GM12878 (cell line): ENCODE measurements around the gene TUT1. TPM values are rescaled to one million over a fixed set of nuclear protein-coding genes. Genes with fewer than 3 reads are reported as not detected.

Experiments used
- ATAC-seq: fragments of 200-7000 bp; cut with Tn5 transposase; 3 replicates; pipeline ENCODE4 v1.9.1; 2020; ENCODE audit warnings: mild to moderate bottlenecking, moderate library complexity
- BruUV-seq: library from RNA; stranded (reverse); fragments of 400-500 nt; replicated peaks from 2 replicates; lab custom pipeline; 2021; lab: Mats Ljungman, UMichigan
- CTCF ChIA-PET: fragments of 300-600 bp; sonication (Branson Sonifier 250); formaldehyde crosslinking; extraction: SDS; loops from one replicate; lab custom pipeline; 2021; ENCODE audit warnings: inconsistent platforms; lab: Yijun Ruan, JAX
- POLR2A ChIA-PET: fragments of 350-600 bp; formaldehyde crosslinking; extraction: SDS; loops from one replicate; lab custom pipeline; 2021; ENCODE audit warnings: inconsistent platforms; lab: Charles Lee
- RAD21 ChIA-PET: fragments of 300-600 bp; sonication (Branson Sonifier 250); formaldehyde crosslinking; loops from one replicate; lab custom pipeline; 2023; ENCODE audit warnings: antibody characterized with exemption; ENCODE audit not compliant: unreplicated experiment; lab: Charles Lee
- SMC1A ChIA-PET: fragments of 300-600 bp; sonication (Branson Sonifier 250); formaldehyde crosslinking; loops from one replicate; lab custom pipeline; 2023; ENCODE audit not compliant: unreplicated experiment, uncharacterized antibody; lab: Charles Lee
- DNase-seq: peaks from one replicate; pipeline ENCODE4 v3.0.0-alpha.2; 2011; ENCODE audit warnings: low read depth, low spot score
- FAIRE-seq: peaks from 3 replicates; lab custom pipeline; 2011; peaks lifted over from hg19 to GRCh38; lab: Jason Lieb, UNC
- H2AFZ ChIP-seq: 2 replicates; pipeline ENCODE4 v1.6.0; 2011; ENCODE audit warnings: low read depth, low read length, control low read depth; ENCODE audit not compliant: control insufficient read depth
- H3K27ac ChIP-seq: 2 replicates; pipeline ENCODE4 v1.5.1; 2011; ENCODE audit warnings: control low read depth; ENCODE audit not compliant: control insufficient read depth, insufficient read depth
- H3K27me3 ChIP-seq, 2 experiments: replicated peaks in 1 of 2; 2 replicates each; pipeline versions ENCODE4 v1.6.0 to v1.6.1; 2011; ENCODE audit warnings: low read length in 1 of 2; ENCODE audit not compliant: control insufficient read depth in 2 of 2, insufficient read depth in 2 of 2
- H3K36me3 ChIP-seq, 2 experiments: 2 replicates each; pipeline ENCODE4 v1.5.1; 2011; ENCODE audit warnings: low read length in 1 of 2; ENCODE audit not compliant: control insufficient read depth in 2 of 2, insufficient read depth in 2 of 2
- H3K4me1 ChIP-seq: 2 replicates; pipeline ENCODE4 v1.6.1; 2011; ENCODE audit warnings: mild to moderate bottlenecking, low read length, moderate library complexity, mixed read lengths; ENCODE audit not compliant: control insufficient read depth, insufficient read depth
- H3K4me2 ChIP-seq: 2 replicates; pipeline ENCODE4 v1.6.0; 2011; ENCODE audit warnings: control low read depth; ENCODE audit not compliant: control insufficient read depth, insufficient read depth
- H3K4me3 ChIP-seq: fragments of 200-600 bp; sonication (generic); 2 replicates; pipeline ENCODE4 v1.5.1; 2016
- H3K79me2 ChIP-seq: 2 replicates; pipeline ENCODE4 v1.6.0; 2011; ENCODE audit warnings: low read length; ENCODE audit not compliant: control insufficient read depth, insufficient read depth
- H3K9ac ChIP-seq: 2 replicates; pipeline ENCODE4 v1.8.0; 2011; ENCODE audit warnings: low read length, control low read depth, mixed read lengths; ENCODE audit not compliant: control insufficient read depth, insufficient read depth
- H3K9me3 ChIP-seq: replicated peaks from 3 replicates; pipeline ENCODE4 v1.5.1; 2011; ENCODE audit warnings: mild to moderate bottlenecking, low read length; ENCODE audit not compliant: control insufficient read depth, insufficient read depth
- H4K20me1 ChIP-seq: 2 replicates; pipeline ENCODE4 v1.6.0; 2011; ENCODE audit not compliant: control insufficient read depth, insufficient read depth
- BMI1 ChIP-seq: fragments of 450-650 bp; IDR thresholded peaks from 2 replicates; pipeline ENCODE4 v1.6.1; 2016; ENCODE audit warnings: mild to moderate bottlenecking, moderate library complexity, borderline replicate concordance
- CREM ChIP-seq: IDR thresholded peaks from 2 replicates; pipeline ENCODE4 v1.6.1; 2014; ENCODE audit warnings: antibody characterized with exemption, low read depth
- HCFC1 ChIP-seq: fragments of 150-350 bp; IDR thresholded peaks from 2 replicates; pipeline ENCODE4 v1.6.1; 2014; ENCODE audit warnings: low read length
- IRF4 ChIP-seq: IDR thresholded peaks from 2 replicates; pipeline ENCODE4 v1.6.1; 2011; ENCODE audit warnings: low read depth, low read length
- IRF5 ChIP-seq: fragments of 450-650 bp; IDR thresholded peaks from 2 replicates; pipeline ENCODE4 v1.6.1; 2017; ENCODE audit warnings: borderline replicate concordance
- MEF2B ChIP-seq: fragments of 450-650 bp; IDR thresholded peaks from 2 replicates; pipeline ENCODE4 v1.6.1; 2018; ENCODE audit warnings: mild to moderate bottlenecking, moderate library complexity; ENCODE audit not compliant: partially characterized antibody, poor library complexity, severe bottlenecking
- NBN ChIP-seq: fragments of 450-650 bp; IDR thresholded peaks from 2 replicates; pipeline ENCODE4 v1.6.1; 2016
- NKRF ChIP-seq: fragments of 450-650 bp; conservative IDR thresholded peaks from 2 replicates; pipeline ENCODE4 v1.6.1; 2017; ENCODE audit warnings: mild to moderate bottlenecking, moderate library complexity
- PRDM15 ChIP-seq: fragments of 450-650 bp; formaldehyde crosslinking; IDR thresholded peaks from 2 replicates; pipeline ENCODE4 v1.4.0; 2020; ENCODE audit warnings: mild to moderate bottlenecking, moderate library complexity
- RAD21 ChIP-seq: IDR thresholded peaks from 2 replicates; pipeline ENCODE4 v1.6.1; 2011; ENCODE audit warnings: mild to moderate bottlenecking, low read depth, low read length, moderate library complexity; ENCODE audit not compliant: insufficient read depth
- RFX5 ChIP-seq: IDR thresholded peaks from 2 replicates; pipeline ENCODE4 v1.6.1; 2011; ENCODE audit warnings: low read depth, low read length, improper control_type of control experiment
- SMC3 ChIP-seq: IDR thresholded peaks from 2 replicates; pipeline ENCODE4 v1.6.1; 2011; ENCODE audit warnings: low read length, improper control_type of control experiment, borderline replicate concordance
- SPI1 ChIP-seq: IDR thresholded peaks from 2 replicates; pipeline ENCODE4 v1.6.1; 2011; ENCODE audit warnings: low read depth, mild to moderate bottlenecking, low read length, moderate library complexity, borderline replicate concordance; ENCODE audit not compliant: insufficient read depth
- SRF ChIP-seq, 2 experiments: IDR thresholded peaks; 2 replicates each; pipeline ENCODE4 v1.6.1; 2011; ENCODE audit warnings: low read depth in 2 of 2, low read length in 2 of 2, mild to moderate bottlenecking in 1 of 2, moderate library complexity in 1 of 2
- STAT1 ChIP-seq: fragments of 450-650 bp; conservative IDR thresholded peaks from 2 replicates; pipeline ENCODE4 v1.6.1; 2014; ENCODE audit warnings: antibody characterized with exemption, mild to moderate bottlenecking
- STAT3 ChIP-seq: IDR thresholded peaks from 2 replicates; pipeline ENCODE4 v1.6.1; 2011; ENCODE audit warnings: low read depth, low read length, improper control_type of control experiment
- YBX1 ChIP-seq: fragments of 450-650 bp; IDR thresholded peaks from 2 replicates; pipeline ENCODE4 v1.6.1; 2016; ENCODE audit warnings: antibody characterized with exemption
- YY1 ChIP-seq: IDR thresholded peaks from 2 replicates; pipeline ENCODE4 v1.6.1; 2011; ENCODE audit warnings: low read depth, mild to moderate bottlenecking, low read length
- WGBS: methylation state at CpG from one replicate; pipeline ENCODE4 v1.1.6; 2016; ENCODE audit warnings: low lambda C conversion rate; ENCODE audit not compliant: insufficient replicate concordance, insufficient coverage; ENCODE audit errors: missing lambda C conversion rate; 5-methylcytosine and 5-hydroxymethylcytosine counted together
- in situ Hi-C: fragments of 300-500 bp; cut with MboI; formaldehyde crosslinking; loops from 9 replicates; pipeline ENCODE4 v1.14.3; 2018; ENCODE audit warnings: mixed read lengths
- intact Hi-C: fragments of 100-400 bp; cut with micrococcal nuclease; formaldehyde crosslinking; loops from one replicate; pipeline ENCODE4 v1.14.2; 2022; ENCODE audit not compliant: unreplicated experiment
- polyA plus RNA-seq, 11 experiments: library from polyadenylated mRNA; depleted of rRNA in 4 of 11; unstranded in 6 of 11; stranded (reverse) in 5 of 11; fragments of >200 nt; fragmentation: Nextera tagmentation in 4 of 11; fragmentation: Illumina TruSeq in 1 of 11; extraction: Ambion mirVana in 4 of 11; extraction: Trizol in 1 of 11; gene quantifications; 1 replicate in 1 of 11; 2 replicates in 10 of 11; pipeline versions ENCODE4 v1.2.1 to v1.2.3, GENCODE V29; 2011 to 2016; ENCODE audit warnings: inconsistent platforms in 2 of 11, missing spikeins in 2 of 11, low read depth in 1 of 11
- total RNA-seq, 4 experiments: library from RNA; depleted of rRNA in 3 of 4; stranded (reverse); fragments of >200 nt in 3 of 4; fragmentation: Illumina TruSeq in 1 of 4; extraction: Trizol in 1 of 4; gene quantifications; 2 replicates each; pipeline versions ENCODE4 v1.2.1 to v1.2.3, GENCODE V29; 2013 to 2021

The TUT1 gene
- total and polyA plus RNA-seq, 10 of the 15 experiments (the other 5 are each of a cell fraction or from before 2014, with no cell fraction given) = 1.1 to 29.9 (median 16.2) TPM

- H2AFZ ChIP-seq = no peak overlapping the region
- DNase-seq (no peak), ATAC-seq (peak; percentile 12), FAIRE-seq (peak; percentile 49)
- BruUV-seq = no TSS peak
- intact Hi-C loops (loop anchor here (1.0 kb wide), 2 partner anchors 19 to 136 kb away; no protein-coding TSS in a partner anchor), in situ Hi-C loops (no loop called here)
- ChIA-PET CTCF (interaction anchor here (0.5 to 7.5 kb wide), 26 partner anchors 9 to 296 kb away, joined by 3 to 246 read pairs (median 4); partner anchors contain the start of genes B3GAT3, EEF1G and TUT1), POLR2A (interaction anchor here (0.7 to 11.4 kb wide), 5 partner anchors 10 to 136 kb away, joined by 3 to 188 read pairs (median 5); partner anchors contain the start of gene AHNAK), RAD21 (interaction anchor here (0.6 to 13.9 kb wide), 12 partner anchors 9 to 193 kb away, joined by 3 to 313 read pairs (median 4); partner anchors contain the start of genes AHNAK, EEF1G and ZBTB3), SMC1A (interaction anchor here (0.6 to 11.4 kb wide), 15 partner anchors 9 to 185 kb away, joined by 3 to 212 read pairs (median 5); partner anchors contain the start of genes MTA2 and SCGB1A1)
- H3K4me1 ChIP-seq = peaks cover 47% of the 10 kb centered on the region
- H3K4me3 ChIP-seq = no peak overlapping the region
- H3K36me3 ChIP-seq = peaks cover 15 to 31% of the 10 kb centered on the region in 2 experiments; a peak in 3 of 4 replicates
- no peaks in the 10 kb centered on the region for H3K9me3 ChIP-seq
- 81% methylated on average over 2 of the region's 2 CpGs for WGBS
- H3K79me2 ChIP-seq = peaks cover 6% of the 10 kb centered on the region
- H4K20me1 ChIP-seq = no peaks in the 10 kb centered on the region
- no peak overlapping the region for H3K4me2 ChIP-seq
- H3K9ac ChIP-seq = no peak overlapping the region
- no peaks in the 10 kb centered on the region for H3K27me3 ChIP-seq
- H3K27ac ChIP-seq = no peak overlapping the region
- TF ChIP-seq RFX5 (no peak), RAD21 (peak; percentile 72), SRF (IDR thresholded peaks at IDR 0.05; ENCODE audit: low read depth in 2 of 2, low read length in 2 of 2) (no peak), PRDM15 (no peak), IRF4 (0 out of 2 replicates have a peak, but pooled peaks have one; percentile 9), YBX1 (no peak), STAT1 (no peak), STAT3 (no peak), NBN (0 out of 2 replicates have a peak, but pooled peaks have one; percentile 51), IRF5 (no peak), YY1 (peak; percentile 51; the same call in 1 of the 2 replicates), SPI1 (no peak), NKRF (no peak), SMC3 (peak; percentile 88; the same call in 1 of the 2 replicates), HCFC1 (no peak), BMI1 (no peak), MEF2B (no peak), CREM (no peak)
Observed at GRCh38 chr11:62560566-62561103, 30.7 kb downstream of the TUT1 start.
